ENCODE results near the gene ZNF316.

ZNF316 gene

DNA sequence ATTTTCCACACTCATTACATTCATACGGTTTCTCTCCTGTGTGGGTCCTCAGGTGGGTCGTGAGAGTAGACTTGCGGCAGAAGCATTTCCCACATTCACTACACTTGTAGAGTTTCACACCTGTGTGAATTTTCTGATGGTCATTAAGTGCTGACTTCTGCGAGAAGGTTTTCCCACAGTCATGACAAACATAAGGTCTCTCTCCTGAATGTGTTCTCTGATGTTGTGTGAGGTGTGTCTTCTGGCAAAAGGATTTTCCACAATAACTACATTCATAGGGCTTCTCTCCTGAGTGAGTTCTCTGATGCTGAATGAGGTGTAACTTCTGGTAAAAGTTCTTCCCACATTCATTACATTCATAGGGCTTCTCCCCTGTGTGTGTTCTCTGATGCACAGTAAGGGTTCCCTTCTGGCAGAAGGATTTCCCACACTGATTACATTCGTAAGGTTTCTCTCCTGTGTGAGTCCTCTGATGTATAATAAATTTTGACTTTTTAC is 54.5 kb downstream of the ZNF316 start:
- DNase-seq (ENCODE audit: low read depth): no peak

GRCh38 chr7:6700793-6701192 is 63.7 kb downstream of the ZNF316 start:
- no peak for DNase-seq (ENCODE audit: low read depth)

GRCh38 chr7:6701860-6702259 is 64.7 kb downstream of the ZNF316 start:
- DNase-seq (ENCODE audit: low read depth): no peak

Measured in stimulated activated CD8-positive, alpha-beta memory T cell treated with anti-CD3 and anti-CD28 coated beads, Interleukin-15, amount 100 ng/mL, for 1 hour (primary cell).